ENCODE measurements around the gene ENPP7.

The ENPP7 gene

GRCh38 chr17:79778504-79779083, 47.9 kb downstream of the ENPP7 start:
- DNase-seq = no peak

GRCh38 chr17:79779084-79779529, 48.4 kb downstream of the ENPP7 start:
- no peak for DNase-seq

- no peak for DNase-seq
Observed at GRCh38 chr17:79779661-79780365, 49.1 kb downstream of the ENPP7 start.

GRCh38 chr17:79781012-79781650, 50.4 kb downstream of the ENPP7 start:
- no peak for DNase-seq

GRCh38 chr17:79781736-79782575, 51.2 kb downstream of the ENPP7 start:
- no peak for DNase-seq

- no peak for DNase-seq
Observed at GRCh38 chr17:79783891-79784290, 53.1 kb downstream of the ENPP7 start.

GRCh38 chr17:79784353-79785016, 53.7 kb downstream of the ENPP7 start:
- no peak for DNase-seq

- DNase-seq = no peak
Observed at GRCh38 chr17:79785017-79785899, 54.5 kb downstream of the ENPP7 start.

GRCh38 chr17:79785900-79786810, 55.4 kb downstream of the ENPP7 start:
- DNase-seq = no peak

GRCh38 chr17:79786930-79787643, 56.3 kb downstream of the ENPP7 start:
- no peak for DNase-seq

- no peak for DNase-seq
Observed at GRCh38 chr17:79788455-79788854, 57.7 kb downstream of the ENPP7 start.

GRCh38 chr17:79788989-79789942, 58.5 kb downstream of the ENPP7 start:
- DNase-seq = no peak

GRCh38 chr17:79789943-79790804, 59.4 kb downstream of the ENPP7 start:
- DNase-seq = no peak

- DNase-seq = no peak
Observed at GRCh38 chr17:79790805-79791734, 60.3 kb downstream of the ENPP7 start.

GRCh38 chr17:79791735-79792161, 61.0 kb downstream of the ENPP7 start:
- DNase-seq = no peak

Measured in DMS79 (cell line).